GM19397 (cell line): ENCODE results near the gene ANO3.
A peak's percentile ranks its signal among the peaks of the same experiment; 100 is the strongest.
"Not testable (repeated sequence)": the region's sequence is repeated elsewhere in the genome, so short reads cannot be mapped to it uniquely, and the experiment has no call there.

ENCODE experiments used
- ATAC-seq: cut with Tn5 transposase; IDR thresholded peaks from one replicate; pipeline ENCODE4 v1.9.1; 2021; ENCODE audit warnings: mild to moderate bottlenecking, moderate library complexity; ENCODE audit not compliant: unreplicated experiment

ANO3 gene

GRCh38 chr11:26331911-26332571 is at the start of gene ANO3:
Gene ANO3 (plus strand): TSS chr11:26332130. CDS start chr11:26332276, 146 bp downstream.
- peak; percentile 98 for ATAC-seq

DNA sequence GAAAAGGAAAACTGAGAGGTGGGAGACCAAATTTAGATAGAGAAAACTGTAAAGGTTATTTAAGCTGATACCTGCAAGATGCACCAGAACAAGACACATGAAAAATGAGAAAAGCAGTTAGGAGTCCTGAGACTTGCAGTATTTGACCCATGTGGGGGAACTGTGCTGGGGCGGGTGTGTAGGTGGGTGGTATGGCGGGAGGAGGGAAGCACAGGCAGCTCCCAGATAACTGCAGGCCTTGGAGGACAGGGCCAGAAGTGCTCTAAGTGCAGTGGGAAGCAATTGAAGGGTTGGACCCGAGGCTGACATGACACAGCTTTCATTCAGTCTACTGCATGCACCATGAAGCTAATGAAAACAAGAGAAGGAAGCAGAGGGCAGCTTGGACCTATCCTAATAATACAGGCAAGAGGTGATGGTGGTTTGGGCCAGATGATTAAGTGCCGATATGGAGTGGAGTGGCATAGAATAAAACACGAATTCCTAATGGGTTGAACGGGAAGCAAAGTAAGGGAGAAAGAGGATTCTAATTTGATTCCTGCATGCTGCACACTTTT is 48.0 kb upstream of the ANO3 start:
- no peak for ATAC-seq

- ATAC-seq, result no peak
Measured at GRCh38 chr11:26285608-26286007, 46.3 kb upstream of the ANO3 start.

DNA sequence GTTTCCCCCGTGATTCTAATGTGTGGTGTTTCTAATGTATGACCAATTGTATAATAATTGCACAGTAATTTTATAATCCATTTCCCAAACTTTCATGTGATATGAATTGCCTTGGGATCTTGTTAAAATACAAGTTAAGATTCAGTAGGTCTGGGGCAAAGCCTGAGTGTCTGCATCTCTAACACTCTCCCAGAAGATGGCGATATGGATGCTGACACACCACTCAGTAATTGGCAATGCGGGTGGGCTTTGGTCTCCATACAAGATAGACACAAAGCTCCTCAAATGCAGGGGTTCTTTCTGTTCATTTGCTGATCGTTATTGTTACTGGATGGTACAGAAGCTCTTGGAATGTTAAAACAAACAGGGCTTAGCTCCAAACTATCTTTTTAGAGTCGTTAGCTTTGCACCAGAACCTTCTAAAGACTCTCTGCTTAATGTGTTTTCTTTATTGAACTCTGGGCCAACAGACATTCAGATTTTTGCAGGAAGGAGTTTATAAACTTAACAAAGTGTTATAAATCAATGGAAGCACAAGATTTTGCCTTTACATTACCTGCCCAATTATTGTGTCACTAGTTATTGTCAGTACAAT is 45.4 kb upstream of the ANO3 start:
- ATAC-seq, result no peak

- no peak for ATAC-seq
Measured at GRCh38 chr11:26287067-26287518, 44.8 kb upstream of the ANO3 start.

DNA sequence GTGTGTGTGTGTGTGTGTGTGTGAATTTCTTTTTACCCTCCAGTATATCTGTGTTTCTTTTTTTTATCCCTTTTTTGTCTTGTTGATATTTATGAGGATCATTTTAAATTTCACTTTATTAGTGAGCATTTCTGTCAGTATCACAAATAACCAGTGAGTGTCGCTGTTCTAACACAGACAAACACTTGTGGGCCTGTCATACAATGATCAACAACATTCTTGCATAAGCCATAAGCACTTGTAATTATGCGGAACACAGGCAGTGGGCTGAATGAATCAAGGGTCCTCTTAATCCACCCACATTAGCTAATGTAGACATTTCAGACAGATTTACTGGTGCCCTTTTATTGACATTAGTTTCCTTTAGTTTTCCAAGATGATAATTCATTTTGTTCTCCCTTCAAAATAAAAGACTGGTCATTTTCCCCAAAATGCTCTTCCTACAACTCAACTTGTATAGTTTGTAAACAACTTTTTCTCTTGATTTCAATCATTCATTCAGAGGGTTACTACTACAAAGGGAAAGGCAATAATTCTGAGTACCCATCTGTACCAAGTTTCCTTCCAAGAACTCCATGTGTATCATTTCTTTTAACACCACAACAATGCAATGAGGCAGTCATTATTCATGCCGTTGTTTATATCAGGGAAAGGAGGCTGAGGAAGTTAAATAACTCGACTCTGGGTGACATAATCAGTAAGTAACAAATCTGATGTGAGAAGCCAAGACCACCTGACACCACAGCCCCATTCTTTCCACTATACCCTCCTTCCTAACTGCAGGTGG is 34.5 kb upstream of the ANO3 start:
- peak; percentile 64 for ATAC-seq

GRCh38 chr11:26316372-26316771 is 15.6 kb upstream of the ANO3 start:
- not testable (repeated sequence) for ATAC-seq

DNA sequence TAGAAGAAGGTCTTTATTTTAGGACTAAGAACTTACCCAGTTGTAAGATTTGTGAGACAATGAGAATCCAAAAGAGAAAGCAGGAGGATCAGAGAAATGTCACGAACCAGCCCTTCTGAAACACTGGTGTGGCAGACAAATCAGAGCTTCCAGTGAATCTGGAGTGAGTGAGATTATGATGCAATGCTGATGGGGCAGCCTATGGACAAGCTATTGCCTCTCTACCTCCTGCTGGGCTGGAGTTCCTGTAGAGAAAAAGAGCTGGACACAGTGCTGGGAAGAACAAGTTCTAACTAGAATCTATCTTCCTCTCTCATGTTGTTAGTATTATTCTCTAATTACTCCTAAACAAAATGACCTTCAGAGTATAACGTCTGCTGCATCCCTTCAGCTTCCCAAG is 12.0 kb upstream of the ANO3 start:
- no peak for ATAC-seq

- no peak for ATAC-seq
Measured at GRCh38 chr11:26321516-26321915, 10.4 kb upstream of the ANO3 start.

DNA sequence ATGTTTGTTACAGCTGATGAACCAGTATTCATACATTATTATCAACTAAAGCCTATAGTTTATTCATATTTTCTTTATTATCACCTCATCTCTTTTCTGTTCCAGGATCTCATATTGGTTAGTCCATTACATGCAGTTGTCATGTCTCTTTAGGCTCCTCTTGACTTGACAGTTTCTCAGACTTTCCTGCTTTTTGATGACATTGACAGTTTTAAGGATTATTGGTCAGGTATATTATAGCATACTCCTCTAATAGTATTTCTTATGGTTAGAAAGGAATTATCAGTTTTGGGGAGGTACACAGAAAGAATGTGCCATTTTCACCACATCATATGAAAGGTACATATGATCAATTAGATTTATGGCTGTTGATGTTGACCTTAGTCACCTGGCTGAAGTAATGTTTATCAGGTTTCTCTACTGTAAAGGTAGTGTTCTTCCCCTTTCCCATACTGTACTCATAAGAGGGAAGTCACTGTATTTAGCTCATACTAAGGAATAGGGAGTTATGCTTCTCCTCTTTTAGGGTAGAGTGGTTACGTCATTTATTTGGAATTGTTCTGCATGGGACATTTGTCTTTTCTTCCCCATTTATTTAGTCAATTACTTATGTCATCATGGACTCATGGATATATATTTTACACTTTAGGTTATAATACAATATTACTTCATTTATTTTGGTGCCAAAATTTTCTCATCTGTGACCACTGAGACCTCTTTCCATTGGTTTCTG is 9.4 kb upstream of the ANO3 start:
- no peak for ATAC-seq

- no peak for ATAC-seq
Measured at GRCh38 chr11:26323837-26324236, 8.1 kb upstream of the ANO3 start.

DNA sequence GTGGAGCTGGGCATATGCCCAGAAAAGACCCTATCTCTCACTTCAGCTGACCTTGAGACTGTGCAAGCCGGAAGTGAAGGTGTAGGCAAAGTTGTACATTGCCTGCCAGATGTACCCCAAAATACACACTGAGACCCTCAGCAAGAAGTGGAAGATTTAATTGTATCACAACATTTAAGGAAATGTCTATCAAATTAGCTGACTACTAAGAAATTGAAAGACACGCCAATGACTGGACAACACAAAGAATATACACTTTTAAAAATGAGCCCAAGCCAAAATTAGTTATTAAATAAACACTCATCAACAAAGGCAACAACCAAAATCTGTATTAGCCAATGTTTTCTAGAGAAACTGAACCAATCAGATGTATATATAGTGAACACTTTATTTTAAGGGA is 7.7 kb upstream of the ANO3 start:
- ATAC-seq, result no peak

DNA sequence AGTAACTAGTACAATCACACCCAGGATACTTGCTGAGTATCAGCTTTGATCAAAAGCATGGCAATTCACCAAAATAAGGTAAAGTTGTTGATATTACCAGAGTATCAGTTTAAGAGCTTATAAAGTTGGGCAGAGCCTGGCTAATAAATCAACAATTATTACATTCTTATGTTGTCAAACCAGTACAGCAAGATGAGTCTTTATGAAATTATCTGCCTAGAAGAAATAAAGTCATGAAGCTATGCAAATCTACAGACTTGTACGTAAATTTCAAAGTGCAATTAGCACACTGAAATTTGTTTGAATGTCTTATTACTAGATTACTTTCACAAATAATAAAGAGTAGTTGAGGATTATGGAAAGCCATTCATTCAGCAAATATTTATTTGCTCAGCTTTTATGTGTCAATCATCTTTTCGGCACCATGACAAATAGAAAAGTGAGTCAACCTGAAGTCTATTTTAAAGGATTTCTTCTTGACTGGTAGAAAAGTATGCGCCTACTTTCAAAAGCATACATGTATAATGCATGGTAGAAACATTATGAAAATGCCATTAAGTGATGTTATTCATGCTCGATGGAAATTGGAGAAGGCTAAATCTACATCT is 5.0 kb upstream of the ANO3 start:
- ATAC-seq, result no peak

GRCh38 chr11:26329206-26329605 is 2.7 kb upstream of the ANO3 start:
- no peak for ATAC-seq

DNA sequence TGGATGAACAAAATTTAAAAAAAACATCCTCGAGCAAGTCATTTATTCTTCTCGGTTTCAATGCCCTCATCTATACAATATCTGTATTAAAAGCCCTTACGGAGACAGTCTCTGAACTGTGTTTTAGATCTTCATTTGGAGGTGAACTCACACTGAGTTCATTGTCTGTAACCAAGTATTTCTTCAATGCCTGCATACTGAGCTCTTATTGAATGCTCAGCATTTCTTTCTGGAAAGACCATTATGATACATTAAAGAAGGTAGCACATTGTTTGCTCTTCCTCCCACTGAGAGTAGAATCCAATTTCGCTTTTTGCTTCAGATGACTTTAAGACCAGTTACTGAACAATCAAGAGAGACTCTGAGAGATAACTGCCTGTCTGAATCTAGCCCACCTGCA is 1.7 kb upstream of the ANO3 start:
- no peak for ATAC-seq

DNA sequence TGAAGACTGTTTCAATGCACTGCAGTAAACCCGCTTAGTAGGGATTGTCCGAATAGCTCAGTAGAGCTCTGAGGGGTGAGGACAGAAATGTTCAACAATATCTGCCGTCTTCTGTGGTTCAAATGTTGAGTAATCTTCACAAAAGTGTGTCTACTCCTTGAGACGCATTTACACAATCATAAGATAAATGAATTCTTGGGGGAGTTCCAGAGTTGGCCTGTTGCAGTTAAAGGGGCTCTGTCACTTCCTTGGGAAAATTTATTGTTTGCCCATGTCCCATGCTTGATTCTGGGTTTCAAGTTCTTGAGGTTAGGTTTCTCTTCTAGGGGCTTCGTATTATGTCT is 614 bp downstream of the ANO3 start:
- ATAC-seq, result no peak

- ATAC-seq, result no peak
Measured at GRCh38 chr11:26333906-26334305, 2.0 kb downstream of the ANO3 start.

- no peak for ATAC-seq
Measured at GRCh38 chr11:26335903-26336302, 4.0 kb downstream of the ANO3 start.

DNA sequence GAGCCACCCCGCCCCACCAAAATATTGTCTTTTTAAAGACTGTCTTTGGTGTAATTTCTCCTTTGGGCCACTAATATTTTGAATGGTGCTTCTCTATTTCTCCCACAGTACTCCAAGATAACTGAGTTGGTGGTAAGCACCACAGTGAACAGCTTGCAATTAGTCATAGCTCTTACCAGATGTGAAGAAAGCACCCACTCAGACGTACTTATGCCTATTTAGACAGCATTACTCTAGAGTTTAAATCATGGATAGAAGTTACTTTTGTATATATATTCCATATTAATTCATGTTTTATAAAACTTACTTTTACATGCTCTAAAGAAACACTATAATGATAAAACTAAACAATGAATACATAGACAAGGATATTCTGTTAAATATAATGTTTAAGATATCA is 12.7 kb downstream of the ANO3 start:
- no peak for ATAC-seq

DNA sequence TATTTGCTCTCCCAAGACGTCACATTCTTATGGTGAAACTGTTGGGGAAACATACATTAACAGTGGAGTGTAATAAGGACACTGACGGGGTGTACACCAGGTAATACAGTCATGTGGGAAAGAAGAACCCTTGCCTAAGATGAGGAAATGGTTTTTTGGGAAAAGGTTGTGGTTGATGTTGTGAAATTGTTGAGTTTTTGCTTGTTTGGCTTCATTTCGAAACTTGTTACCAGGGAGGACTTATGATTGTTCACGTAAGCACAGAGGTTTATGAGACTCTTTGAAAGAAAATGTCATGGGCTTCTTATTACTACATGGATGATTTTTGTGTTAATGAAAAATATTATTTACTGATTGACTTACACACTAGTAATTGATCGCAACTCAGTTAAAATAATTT is 16.8 kb downstream of the ANO3 start:
- ATAC-seq, result no peak

GRCh38 chr11:26350002-26350401 is 18.1 kb downstream of the ANO3 start:
- no peak for ATAC-seq
